ENCODE results near the gene PHF12.
"Not testable (repeated sequence)": the region's sequence is repeated elsewhere in the genome, so short reads cannot be mapped to it uniquely, and the experiment has no call there.

Gene PHF12

DNA sequence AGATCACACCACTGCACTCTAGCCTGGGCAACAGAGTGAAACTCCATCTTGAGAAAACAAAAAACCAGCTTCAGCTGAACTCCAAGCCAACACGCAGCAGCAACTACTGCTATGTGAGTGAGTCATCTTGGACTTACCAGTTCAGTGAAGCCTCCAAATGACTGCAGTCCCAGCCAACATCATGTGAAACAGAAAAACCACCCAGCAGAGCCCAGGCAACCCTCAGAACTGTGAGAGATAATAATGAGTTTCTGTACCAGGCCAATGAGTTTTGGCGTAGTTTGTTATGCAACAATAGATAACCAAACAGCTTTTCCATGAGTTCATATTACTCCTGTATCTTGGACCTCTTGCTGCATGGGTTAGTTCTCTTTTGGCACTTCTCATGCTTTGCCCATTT, 23.3 kb downstream of the PHF12 start:
- no peak for DNase-seq

DNA sequence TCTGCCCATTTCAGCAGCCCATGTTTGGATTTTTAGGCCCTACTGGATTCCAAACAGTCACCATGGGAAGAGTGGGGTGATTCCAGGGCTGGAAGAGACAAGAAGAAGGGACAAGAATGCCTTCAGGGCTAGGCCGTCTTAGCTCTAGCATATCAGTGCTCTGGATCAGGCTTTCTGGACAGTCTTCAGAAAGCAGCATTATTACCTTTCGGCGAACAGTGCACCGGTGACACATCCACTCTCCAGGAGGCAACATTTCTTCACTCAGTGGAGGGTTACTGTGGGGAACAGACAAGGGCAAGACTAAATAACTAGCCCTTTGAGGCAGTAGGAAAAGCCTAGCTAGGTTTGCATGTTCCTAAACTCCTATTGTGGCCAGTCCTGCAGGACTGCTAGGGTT, 24.5 kb downstream of the PHF12 start:
- DNase-seq = no peak

DNA sequence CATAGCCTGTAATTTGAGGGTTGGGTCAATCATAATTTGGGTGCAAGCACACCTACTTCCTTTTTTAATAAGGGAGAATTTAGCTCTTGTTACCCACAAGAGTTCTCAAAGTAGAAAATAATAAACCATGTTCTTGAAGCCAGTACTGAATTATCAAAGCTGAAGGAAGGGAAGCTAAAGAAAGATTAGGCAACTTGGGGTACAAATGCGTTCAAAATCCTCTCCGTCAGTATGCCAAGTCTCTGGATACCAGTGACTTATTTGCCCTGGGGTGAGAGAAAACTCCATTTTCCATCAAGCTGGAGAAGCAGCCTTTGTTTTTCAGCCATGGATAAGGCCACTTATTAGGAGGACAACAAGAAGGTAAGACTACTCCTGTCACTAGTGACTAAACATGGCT, 25.0 kb downstream of the PHF12 start:
- DNase-seq = no peak

DNA sequence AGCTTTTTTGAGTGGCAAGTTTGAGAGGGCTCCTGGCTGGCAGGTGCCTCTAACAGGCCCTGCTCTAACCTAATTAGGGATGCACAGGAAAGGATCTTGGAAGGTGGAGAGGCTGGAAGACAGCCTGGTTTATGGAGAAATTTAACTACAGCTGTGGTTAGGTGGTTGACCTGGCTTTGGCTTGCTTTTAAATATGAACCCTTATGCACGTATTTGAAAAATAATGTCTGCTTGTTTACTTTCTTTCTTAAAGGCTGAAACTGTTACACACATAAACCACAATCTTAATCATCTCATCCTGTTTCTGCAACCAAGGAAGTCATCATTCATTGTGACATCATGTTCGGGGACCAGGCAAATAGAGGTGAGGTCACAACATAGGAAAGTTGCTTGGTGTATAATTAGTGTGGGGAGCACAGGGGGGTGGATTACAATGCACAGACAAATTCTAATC, 25.4 kb downstream of the PHF12 start:
- peak; percentile 57 for DNase-seq

DNA sequence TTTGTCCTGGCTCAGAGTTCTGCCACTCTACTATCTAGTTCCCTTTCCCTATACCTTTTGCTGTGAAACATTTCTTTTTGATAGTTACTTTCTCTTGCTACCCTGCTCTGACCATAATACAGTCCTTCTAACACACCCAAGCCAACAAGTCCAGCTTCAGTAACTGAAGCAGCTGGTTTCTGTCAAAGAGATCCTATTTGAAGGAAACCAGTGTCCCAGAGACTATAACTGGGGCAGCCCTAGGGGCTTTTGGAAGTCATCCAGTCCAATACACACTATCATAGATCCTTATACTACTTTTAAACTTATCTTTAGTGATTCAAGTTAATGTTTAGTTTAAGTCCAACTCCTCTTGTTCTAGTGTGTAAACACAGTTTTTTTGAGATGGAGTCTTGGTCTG, 31.1 kb downstream of the PHF12 start:
- no peak for DNase-seq

DNA sequence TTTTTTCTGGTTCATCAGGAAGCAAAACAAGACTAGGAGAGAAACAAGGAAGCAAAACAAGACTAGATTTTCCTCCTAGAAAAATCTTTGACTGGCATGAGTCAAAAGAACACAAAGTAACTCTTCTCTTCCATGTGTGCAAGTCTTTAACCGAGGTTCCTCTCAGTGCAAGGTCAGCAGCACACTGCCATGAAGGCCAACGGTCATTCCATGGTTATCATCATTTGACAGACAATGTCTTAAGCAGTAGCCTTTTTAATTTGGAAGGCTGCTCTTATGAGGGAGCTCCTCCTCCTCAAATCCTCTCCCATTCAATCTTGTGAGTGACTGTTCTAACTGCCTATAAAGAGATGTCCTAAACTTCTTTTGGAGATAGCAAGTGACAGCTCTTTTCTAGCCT, 33.0 kb downstream of the PHF12 start:
- no peak for DNase-seq

DNA sequence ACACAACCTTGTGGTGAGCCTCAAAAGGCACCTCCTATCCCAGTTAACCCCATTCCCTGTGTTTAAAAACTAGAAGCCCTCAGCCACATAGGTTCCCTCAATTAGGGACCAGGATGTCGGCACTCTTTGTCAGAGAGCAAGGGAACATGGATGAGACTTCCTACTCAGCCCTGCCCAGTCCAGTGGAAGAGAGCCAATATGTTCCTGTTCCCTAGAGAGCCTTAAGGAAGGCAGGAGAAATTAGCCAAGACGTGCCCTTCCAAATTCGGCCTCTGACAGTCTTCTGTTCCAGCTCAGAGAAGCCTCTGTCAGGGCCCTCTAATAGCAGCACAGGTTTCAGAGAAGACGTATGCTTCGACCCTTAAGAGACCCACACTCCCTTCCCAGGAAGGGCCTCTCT, 33.9 kb downstream of the PHF12 start:
- no peak for DNase-seq

DNA sequence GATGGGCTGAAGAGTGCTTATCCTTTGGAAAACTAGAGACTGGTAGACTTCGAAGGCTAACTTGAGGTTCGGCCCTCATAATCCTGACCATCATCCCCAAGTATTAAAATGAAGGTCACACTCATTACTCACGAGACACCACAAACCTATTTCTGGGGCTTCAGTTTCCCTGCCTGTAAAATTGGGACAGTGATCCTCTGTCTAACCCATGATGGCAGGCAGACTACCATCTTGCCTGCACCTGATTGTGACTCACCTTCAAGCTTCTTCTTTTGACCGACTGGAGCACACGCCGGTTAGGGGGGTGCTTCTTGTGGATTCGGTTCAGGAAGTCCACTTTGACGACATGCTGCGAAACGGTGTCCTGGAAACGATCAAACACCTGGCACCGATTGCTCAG, 34.3 kb downstream of the PHF12 start:
- DNase-seq = no peak

DNA sequence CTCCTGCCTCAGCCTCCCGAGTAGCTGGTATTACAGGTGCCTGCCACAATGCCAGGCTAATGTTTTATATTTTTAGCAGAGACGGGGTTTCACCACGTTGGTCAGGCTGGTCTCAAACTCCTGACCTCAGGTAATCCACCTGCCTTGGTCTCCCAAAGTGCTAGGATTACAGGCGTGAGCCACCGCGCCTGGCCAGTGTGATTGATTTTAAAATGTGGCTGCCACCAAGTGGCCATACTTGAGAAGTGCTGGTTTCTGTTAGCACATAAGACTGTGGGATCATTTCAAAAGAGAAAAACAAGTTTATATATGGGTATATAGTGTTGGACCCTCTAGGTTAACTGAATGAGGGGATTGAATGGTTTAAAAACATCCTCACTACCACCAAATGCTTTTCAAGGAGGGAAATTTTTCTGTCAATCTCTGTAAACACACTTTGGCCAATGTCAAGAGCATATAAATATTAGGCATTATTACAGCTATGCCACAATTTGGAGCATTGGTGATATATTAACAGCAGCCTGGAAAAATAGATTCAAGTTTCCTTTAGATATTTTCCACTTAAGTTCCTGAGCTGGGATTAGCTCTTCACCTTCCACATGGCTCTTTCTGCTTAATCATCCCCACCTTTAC, 34.9 kb downstream of the PHF12 start:
- no peak for DNase-seq

DNA sequence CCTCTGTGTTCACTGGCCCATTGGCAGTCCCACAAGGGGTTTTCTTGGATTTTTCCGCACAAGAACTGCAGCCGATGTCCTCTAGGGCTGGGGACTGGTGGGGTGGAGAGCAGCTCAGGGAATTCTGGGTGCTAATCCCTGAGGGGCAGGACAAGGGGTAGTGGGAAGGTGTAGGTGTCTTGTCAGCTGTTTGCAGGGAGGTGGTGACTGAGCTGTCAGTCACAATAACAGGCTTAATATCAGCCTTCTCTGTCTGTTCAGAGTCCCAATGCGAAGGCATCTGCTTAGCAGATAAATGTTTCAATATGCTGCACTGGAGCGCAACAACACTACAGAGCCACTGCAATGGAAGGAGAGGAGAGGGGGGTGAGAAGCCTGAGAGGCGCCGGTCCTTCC, 38.4 kb downstream of the PHF12 start:
- no peak for DNase-seq

DNA sequence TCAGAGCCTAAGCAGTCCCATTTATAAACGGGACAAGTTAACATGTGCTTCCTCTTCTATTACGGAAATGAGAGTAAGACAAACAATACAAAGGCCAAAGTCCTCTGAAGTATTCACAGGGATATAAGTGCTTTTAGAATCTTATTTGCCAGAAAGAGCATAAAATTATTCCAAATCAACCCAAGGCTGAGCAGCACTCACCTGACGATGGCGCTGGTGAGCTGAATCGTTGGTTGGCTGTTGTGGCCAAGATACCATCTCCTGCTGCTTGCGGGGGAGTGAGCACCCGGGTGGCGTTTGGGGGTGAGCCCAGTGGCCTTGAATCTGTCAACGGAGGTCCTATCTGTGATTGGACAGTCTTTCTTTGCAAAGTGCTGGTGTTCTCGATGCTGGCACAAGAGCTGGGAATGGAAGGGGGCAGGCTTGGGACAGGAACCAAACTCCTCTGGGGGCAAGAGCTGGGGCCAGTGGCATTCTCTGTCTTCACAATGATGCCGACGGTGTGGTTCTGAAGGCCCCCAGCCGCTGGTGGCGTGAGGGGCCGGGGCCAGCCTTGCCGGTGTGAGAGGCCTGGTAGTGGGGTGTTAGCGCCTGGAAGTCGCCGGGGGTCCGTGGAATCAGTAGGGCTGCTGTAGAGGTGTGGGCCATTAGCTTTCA, 38.9 kb downstream of the PHF12 start:
- DNase-seq = no peak

DNA sequence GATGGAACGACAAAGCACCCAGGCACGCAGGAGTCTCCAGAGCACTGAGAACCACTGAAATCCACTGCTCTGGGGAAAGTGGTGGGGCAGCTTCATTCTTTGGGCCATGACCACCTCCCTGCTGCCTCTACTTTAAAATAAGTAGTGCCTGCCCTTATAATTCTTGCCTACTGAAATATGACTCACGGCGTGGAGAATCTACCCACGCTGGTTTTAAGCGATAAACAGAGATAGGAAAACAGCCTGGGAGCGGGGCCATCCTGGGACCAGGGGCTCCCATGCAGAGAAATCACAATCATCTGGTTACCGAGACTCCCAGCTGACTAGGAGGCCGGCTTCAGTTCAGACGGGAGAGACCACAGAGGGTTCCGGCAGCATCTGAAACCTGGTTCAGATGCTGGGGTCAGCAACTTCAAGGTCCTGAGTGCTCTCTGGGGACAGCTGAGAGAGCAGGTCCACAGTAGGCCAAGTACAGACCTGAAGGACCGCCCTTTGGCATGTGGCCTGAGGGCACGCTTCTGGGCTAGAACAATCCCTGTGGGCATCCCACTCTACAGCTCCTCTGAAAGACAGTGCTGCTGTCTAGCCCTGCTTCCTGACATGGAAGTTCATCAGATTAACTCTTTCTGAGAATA, 39.8 kb downstream of the PHF12 start:
- DNase-seq = no peak

DNA sequence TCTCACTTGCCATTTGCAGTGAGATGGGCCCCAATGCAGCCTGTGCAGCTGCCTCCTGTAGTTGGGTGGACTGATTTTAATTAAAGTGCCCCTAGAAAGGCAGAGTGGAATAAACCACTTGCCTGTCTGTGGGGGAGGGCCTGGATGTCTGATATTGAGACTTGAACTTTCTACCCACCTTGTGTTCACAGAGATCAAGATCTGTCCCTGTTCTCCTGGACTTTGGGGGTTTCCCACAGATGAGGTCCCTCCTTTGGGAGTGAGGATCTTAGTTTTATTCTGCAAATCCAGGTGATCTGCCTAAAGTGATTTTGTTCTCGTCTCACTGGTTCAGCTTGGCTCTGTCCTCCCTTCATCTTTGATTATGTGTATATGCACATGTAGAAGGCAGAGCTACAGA, 40.8 kb downstream of the PHF12 start:
- no peak for DNase-seq

DNA sequence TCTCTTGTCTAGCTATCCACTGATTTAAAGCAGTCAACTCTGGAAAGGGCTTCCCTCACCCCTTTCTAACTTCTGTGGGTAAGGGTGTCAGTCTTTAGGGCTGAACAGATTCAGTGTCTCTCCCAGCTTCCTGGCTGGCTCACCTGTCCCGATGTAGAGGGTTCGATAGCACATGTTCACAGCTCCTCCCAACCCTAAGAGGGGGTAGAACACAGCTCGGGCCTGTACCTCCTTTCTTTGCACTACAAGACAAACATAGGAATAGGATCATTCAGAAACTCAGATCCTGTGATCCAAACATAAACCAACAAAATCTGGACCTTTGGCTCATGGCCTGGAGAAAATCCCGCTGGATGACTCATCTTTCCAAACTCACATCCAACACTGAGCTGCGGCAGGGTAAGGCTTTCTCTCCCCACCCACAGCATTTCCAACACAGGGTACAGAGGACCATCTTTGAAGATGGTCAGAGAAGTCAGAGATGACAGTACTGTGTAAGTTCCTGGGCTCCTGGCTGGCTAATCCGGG, 42.6 kb downstream of the PHF12 start:
- DNase-seq = no peak

DNA sequence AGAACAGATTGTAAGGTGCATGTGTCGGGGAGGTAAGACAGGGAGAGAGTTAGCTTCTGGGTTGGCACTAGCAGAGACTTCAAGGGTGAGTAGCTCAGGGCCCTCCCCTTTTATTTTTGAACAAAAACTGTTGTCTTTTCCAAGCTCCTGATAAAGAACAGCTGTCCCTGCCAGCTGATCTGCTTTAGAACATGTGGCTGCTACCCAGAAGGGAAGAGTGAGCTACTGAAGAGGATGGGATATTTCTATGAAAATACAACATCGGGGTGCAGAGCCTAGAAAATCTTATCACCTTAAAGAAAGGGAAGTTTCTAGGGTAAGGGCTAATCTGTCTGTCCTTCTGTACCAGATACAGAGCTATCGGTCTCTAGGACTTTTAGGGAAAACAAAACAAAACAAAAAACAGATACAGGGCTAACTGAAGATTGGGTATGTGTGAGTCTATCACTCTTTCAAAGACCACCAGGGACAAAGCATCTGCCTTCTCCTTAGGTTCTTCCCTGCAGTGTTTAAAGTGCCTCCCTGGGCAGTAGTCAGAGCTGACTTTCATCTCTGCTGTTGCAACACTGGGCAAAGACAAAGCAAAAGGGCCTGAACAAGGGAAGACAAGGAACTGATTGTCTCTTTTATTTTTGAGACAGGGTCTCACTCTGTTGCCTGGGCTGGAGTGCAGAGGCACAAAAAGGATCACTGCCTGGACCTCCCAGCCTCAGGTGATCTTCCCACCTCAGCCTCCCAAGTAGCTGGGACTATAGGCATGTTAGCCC, 43.4 kb downstream of the PHF12 start:
- no peak for DNase-seq

DNA sequence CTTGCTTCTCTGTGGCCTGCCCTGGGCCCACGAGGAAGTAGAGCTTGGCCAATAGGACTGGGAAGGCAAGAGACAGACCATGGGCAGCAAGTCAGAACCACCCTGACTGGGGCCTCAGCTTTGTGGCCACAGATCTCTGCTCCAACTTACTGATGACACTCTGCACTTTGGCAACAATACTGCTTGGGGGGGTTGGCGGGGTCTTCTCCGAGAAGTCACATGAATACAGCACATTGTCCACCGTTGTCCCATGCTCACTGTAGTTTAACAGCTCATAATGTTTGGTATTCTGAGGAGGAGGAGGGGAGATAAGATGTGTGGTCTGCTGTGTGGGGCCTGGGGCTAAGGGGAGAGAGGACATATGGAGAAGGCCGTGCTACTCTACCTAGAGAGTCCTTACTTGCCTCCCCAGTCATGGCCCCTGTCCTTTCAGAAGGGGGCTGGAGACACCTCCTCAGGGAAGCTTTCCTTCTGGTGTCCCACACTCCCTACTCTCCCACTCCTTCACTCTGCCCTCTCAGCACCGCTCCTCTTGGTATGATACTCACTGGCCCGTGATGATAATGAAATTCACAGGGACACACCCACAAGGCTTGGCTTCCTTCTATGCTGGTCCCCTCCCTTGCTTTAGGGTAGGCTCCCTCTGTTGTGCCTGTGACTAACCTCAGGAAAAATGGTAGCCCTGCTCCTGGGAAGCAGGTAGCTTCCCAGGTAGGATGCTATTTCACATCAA, 44.4 kb downstream of the PHF12 start:
- no peak for DNase-seq

DNA sequence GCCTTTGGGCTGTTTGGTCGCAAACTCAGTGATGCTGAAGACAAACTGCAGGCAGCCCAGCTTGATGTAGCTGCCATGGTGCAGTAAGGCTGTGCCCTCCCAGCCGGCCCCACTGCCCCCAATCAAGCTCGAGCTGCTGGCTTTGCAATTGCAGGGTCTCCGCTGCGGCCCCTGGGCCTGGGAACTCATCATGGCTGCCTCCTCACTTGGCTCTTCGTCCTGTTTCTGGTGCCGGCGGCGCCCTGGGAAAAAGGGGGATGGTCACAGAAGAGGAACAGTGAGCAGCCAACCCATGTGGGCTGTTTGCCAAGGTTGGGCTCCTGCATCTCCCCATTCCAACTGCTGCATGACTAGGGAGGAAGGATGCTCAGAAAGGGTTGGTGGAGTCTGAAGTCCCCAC, 45.0 kb downstream of the PHF12 start:
- no peak for DNase-seq

DNA sequence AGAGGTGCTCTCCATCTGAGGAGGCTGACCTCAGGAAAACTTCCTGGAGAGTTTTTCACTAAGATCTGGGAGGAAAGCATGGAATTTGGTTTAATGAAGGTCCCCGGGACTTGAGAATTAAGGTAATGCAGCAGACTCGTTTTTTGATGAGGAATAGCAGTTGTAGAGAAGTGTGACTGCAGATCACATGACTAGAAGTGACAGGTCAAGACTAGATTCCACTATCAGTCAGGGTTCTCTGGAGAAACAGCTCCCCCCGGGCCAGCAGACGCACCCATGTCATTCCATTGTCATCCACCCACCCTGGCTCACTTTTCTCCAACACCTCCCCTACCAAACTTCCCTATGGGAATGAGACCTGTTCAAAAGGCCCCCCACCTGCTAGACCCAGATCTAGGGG, 46.5 kb downstream of the PHF12 start:
- DNase-seq = no peak

DNA sequence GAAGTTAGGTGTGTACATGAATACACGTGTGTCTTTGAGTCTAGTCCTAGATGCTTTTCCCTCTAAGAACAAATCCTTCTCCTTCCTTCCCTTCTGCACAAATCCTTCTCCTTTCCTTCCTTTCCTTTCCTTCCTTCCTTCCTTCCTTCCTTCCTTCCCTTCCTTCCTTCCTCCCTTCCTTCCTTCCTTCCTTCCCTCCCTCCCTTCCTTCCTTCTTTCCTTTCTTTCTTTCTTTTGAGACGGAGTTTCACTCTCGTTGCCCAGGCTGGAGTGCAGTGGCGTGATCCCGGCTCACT, 47.8 kb downstream of the PHF12 start:
- not testable (repeated sequence) for DNase-seq

DNA sequence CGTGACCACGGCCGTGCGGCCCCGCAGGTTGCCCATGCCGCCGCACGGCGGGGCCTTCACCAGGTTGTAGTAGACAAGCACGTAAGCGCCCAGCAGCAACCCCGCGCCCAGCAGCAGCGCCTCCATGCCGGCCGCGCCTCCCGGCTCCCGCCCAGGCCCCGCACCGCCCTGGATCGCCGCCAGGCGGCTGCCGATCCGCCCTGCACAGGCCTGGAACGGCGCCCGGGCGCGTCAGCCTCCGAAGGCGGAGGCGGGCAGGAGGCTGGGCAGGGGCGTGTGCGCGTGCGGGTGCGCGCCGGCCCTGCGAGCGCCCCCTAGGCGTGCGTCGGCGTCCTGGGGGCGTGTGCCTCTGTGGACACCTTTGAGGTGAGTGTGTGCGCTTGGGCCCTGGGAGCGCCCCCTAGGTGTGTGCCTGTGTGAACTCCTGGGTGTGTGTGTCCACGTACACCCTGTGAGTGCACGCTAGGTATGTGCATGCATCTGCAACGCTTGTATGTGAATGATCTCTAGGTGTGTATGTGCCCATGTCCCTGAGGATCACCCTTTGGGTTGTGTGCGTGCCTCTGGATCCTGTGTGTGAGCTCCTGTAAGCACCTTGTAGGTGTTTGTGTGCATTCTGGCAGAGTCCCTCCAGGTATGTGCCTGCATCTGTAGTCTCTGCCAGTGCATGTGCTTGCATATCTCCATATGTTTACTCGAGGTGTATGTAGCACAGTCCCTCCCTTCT, 48.3 kb downstream of the PHF12 start, which contains the start of gene DHRS13:
Gene DHRS13, minus strand, starts transcription at position 261 of the 727 bp plus-strand sequence. Its CDS starts 135 bp downstream, at position 126.
- peak; percentile 42 for DNase-seq

DNA sequence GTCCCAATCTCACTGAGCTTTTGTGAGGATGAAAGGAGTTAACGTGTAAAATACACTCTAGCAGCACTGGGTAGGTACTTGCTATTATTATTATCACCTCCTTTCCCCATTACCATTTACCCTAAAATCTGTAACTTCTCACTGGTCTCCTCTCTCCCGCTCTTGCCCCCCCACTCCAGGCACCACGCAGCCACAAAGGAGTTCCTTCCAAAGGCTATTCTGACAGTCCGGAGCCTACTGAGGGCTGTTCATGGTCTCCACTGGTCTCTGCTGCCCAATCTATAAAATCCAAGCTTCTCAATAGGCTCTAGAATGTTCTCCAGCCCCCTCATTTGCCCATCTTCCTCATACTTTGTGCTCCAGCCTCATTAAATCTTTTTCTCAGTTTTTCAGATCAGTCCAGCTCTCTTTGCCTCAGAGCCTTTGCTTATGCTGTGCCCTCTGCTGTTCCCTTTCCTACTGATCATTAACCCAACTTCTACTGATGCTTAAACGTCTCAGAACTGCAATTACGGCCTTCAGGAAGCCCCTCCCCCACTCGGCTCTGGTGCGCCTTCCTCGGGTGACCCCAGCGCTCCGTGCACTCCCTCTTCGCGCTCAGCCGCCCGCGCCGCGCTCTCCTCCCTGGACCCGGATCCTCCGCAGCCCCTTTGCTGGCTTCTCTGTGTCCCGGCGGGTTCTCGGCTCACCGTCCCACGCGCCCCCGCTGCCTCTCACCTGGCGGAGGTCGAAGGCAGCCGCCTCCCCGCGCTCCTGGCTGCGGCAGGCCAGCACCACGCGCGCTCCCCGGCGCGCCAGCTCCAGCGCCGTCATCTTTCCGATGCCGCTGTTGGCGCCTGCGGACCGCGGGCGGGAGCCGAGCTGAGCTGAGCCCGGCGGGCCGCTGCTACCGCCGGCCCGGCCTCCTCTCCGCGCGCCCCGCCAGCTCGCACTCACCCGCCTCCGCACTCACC, 49.2 kb downstream of the PHF12 start:
- no peak for DNase-seq
